Rectal smooth muscle tissue (tissue), 1 donor: ENCODE results near the gene LRMDA.

ENCODE experiments used
- H3K27ac ChIP-seq: one replicate; pipeline ENCODE4 v1.7.0; 2013; ENCODE audit warnings: low read depth, low read length, inconsistent platforms
- H3K27me3 ChIP-seq: one replicate; pipeline ENCODE4 v1.7.0; 2013; ENCODE audit warnings: low read length; ENCODE audit not compliant: control insufficient read depth, insufficient read depth
- H3K36me3 ChIP-seq: one replicate; pipeline ENCODE4 v1.7.0; 2013; ENCODE audit warnings: low read length; ENCODE audit not compliant: control insufficient read depth, insufficient read depth
- H3K4me1 ChIP-seq: one replicate; pipeline ENCODE4 v1.7.0; 2013; ENCODE audit warnings: low read length; ENCODE audit not compliant: control insufficient read depth, insufficient read depth
- H3K4me3 ChIP-seq: one replicate; pipeline ENCODE4 v1.7.0; 2013; ENCODE audit warnings: low read length
- H3K9ac ChIP-seq: one replicate; pipeline ENCODE4 v1.7.0; 2013; ENCODE audit warnings: low read length

LRMDA gene

DNA sequence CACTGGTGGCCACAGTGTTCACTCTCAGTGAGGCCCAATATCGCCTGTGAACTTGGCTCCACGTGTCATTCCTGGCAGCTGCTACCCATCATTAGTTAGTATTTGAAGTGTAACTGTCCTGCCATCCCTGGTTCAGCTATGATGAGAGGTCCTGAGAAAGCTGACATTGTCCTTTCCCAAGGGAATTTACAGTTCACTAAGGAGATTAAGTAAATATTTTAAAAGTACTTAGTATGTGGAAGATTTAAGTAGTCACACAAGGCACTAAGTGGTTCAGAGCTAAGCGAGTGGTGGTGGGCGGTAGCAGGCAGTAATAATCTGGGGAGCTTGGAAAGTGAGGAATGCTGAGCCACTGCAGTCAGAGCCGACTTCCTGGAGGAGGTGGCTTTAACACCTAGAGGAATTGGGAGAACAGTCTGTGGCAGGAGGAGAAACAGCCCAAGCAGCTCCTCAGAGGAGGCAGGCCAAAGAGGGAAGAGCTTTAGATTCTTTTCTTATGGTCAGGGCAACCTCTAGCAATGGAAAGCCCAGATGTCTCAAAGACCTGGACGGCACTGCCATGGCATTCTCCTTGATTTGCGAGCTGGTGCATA lies 519.7 kb downstream of the LRMDA start:
- Histone ChIP-seq H3K4me1 (no peaks in the 10 kb centered on the region), H3K27ac (no peak overlapping the region), H3K36me3 (no peaks in the 10 kb centered on the region), H3K9ac (no peak overlapping the region), H3K4me3 (no peak overlapping the region), H3K27me3 (no peaks in the 10 kb centered on the region)

DNA sequence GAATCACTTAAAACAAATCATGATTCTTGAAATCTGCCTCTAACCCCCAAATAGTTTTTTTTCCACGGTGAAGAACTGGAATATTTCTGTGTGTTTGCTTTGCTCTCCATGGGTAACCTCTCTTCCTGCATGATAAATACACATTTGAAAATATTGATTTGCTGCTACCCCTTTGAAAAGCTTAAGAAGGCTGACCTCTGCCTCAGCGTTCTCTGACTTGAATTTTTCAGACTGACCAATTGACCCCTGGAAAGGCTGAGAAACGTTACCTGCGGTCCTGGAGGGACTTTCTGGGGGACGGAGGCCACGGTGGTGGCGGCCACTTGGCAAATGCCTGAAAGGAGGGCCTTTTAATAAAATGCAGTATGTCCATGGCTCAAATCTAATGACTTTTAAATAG lies 520.2 kb downstream of the LRMDA start:
- Histone ChIP-seq H3K9ac (no peak overlapping the region), H3K4me1 (no peaks in the 10 kb centered on the region), H3K4me3 (no peak overlapping the region), H3K27ac (no peak overlapping the region), H3K27me3 (no peaks in the 10 kb centered on the region), H3K36me3 (no peaks in the 10 kb centered on the region)

- H3K4me1 ChIP-seq = no peaks in the 10 kb centered on the region
Measured at GRCh38 chr10:75952093-75952492, 520.7 kb downstream of the LRMDA start.

GRCh38 chr10:75954486-75954885 lies 523.1 kb downstream of the LRMDA start:
- H3K9ac ChIP-seq = no peak overlapping the region
- H3K4me3 ChIP-seq = no peak overlapping the region
- H3K36me3 ChIP-seq = no peaks in the 10 kb centered on the region
- H3K27ac ChIP-seq = no peak overlapping the region
- no peaks in the 10 kb centered on the region for H3K4me1 ChIP-seq
- no peaks in the 10 kb centered on the region for H3K27me3 ChIP-seq

More at GRCh38 chr10:75952093-75952492, 520.7 kb downstream of the LRMDA start:
- H3K27me3 ChIP-seq = no peaks in the 10 kb centered on the region
- no peak overlapping the region for H3K27ac ChIP-seq
- no peak overlapping the region for H3K9ac ChIP-seq
- no peak overlapping the region for H3K4me3 ChIP-seq
- H3K36me3 ChIP-seq = no peaks in the 10 kb centered on the region

- Histone ChIP-seq H3K27me3 (no peaks in the 10 kb centered on the region), H3K4me1 (no peaks in the 10 kb centered on the region), H3K27ac (no peak overlapping the region), H3K4me3 (no peak overlapping the region), H3K9ac (no peak overlapping the region), H3K36me3 (no peaks in the 10 kb centered on the region)
Measured at GRCh38 chr10:75955973-75956502, 524.6 kb downstream of the LRMDA start.

DNA sequence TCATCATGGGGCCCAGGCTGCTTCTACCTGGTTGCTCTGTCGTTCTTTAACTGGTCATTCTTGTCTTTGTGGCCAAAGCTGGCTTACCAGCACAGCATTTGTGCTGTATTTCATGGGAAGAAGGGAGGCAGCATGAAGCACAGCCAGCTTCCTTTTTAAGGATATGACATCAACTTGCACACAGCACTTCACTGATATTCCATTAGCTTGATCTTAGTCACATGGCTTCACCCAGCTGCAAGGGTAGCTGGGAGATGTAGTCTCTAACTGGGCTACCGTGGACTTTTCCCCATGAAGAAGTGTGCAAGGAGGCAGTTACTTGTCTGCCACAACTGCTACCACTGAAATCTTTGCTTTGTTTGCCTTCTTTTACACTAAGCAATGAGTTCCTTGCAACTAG lies 525.2 kb downstream of the LRMDA start:
- no peak overlapping the region for H3K27ac ChIP-seq
- H3K4me1 ChIP-seq = no peaks in the 10 kb centered on the region
- H3K27me3 ChIP-seq = no peaks in the 10 kb centered on the region
- no peak overlapping the region for H3K9ac ChIP-seq
- no peak overlapping the region for H3K4me3 ChIP-seq
- no peaks in the 10 kb centered on the region for H3K36me3 ChIP-seq

DNA sequence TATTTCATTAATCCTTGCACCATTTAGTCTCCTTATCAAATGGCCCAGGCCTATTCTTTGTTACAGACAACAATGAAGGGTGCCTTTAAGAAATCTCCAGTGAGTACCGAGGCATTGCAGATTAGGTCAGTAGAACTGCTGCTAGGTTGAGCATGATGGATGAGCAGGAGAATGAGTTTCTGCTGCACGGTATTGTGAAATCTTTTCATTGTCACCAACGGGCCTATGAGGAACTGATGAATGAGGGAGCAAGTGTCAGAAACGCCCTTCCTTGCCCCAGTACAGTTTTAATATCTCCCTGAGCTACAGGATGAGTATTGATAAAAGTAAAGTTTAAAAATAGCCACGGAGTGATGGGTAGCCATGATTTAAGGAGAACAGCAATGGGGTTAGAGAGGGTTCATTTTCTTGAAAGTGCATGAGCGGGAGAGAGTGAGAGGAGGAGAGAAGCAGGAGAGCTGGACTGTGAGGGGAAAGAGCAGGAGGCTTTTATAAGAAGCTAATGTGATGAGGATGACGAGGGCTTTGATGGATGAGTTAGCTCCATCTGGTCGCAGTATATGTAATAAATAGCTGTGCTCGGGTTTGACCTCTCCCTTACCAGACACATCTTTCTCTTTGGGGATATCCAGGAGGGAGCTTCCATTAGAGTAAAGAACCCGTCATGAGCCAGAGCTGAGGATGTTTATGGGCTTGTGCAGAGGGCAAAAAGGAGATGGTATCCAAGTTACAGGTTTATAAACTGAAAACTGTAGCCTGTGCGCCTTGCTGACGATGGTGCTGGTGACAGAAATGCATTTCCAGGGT lies 526.1 kb downstream of the LRMDA start:
- Histone ChIP-seq H3K27me3 (no peaks in the 10 kb centered on the region), H3K4me3 (no peak overlapping the region), H3K9ac (no peak overlapping the region), H3K4me1 (no peaks in the 10 kb centered on the region), H3K27ac (no peak overlapping the region), H3K36me3 (no peaks in the 10 kb centered on the region)

DNA sequence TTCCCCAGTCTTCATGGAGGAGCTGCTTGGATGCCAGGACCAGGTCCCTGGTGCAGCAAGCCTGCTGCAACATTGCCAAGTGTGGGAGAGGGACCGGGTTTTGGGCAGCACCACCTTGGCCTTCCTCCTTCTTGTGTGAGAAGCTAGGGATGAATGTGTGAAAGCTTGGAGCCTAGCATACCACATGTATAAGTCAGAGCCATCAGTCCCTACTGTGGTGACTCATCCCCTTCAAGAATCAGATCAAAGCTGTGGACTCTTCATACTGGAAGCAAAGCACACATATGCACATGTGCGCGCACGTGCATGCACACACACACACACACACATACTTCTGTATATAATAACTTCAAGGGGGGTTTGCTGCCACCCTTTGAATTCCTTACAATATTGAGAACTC lies 527.8 kb downstream of the LRMDA start:
- Histone ChIP-seq H3K4me1 (no peaks in the 10 kb centered on the region), H3K27ac (no peak overlapping the region), H3K4me3 (no peak overlapping the region), H3K36me3 (no peaks in the 10 kb centered on the region), H3K27me3 (no peaks in the 10 kb centered on the region), H3K9ac (no peak overlapping the region)

- H3K27ac ChIP-seq = no peak overlapping the region
- no peak overlapping the region for H3K9ac ChIP-seq
- no peaks in the 10 kb centered on the region for H3K36me3 ChIP-seq
- no peak overlapping the region for H3K4me3 ChIP-seq
- H3K4me1 ChIP-seq = no peaks in the 10 kb centered on the region
- H3K27me3 ChIP-seq = no peaks in the 10 kb centered on the region
Measured at GRCh38 chr10:75959912-75960311, 528.5 kb downstream of the LRMDA start.

GRCh38 chr10:75962395-75963061 lies 531.1 kb downstream of the LRMDA start:
- Histone ChIP-seq H3K4me3 (no peak overlapping the region), H3K36me3 (no peaks in the 10 kb centered on the region), H3K4me1 (no peaks in the 10 kb centered on the region), H3K27ac (no peak overlapping the region), H3K9ac (no peak overlapping the region), H3K27me3 (no peaks in the 10 kb centered on the region)

GRCh38 chr10:75967491-75967890 lies 536.1 kb downstream of the LRMDA start:
- H3K4me3 ChIP-seq = no peak overlapping the region
- H3K27ac ChIP-seq = no peak overlapping the region
- no peaks in the 10 kb centered on the region for H3K36me3 ChIP-seq
- no peaks in the 10 kb centered on the region for H3K27me3 ChIP-seq
- H3K9ac ChIP-seq = no peak overlapping the region
- H3K4me1 ChIP-seq = no peaks in the 10 kb centered on the region

DNA sequence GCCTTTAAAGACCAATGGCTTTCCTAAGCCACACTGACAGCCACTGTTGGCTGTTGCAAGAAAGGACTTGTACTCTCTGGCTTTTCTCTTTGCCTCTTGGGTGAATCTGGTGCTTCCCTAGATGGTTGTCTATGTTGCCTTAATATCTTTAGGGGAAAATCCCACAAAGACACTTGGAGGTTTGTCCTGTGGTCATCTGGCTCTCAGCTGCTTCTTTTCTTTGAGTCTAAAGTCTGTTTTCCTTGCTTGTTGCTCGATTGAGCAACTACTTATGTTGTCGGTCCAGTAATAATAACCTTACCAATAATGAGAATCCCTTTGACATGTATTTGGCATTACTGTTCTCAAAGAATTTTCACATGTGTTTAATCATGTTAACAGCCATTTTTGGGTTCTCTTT lies 537.6 kb downstream of the LRMDA start:
- Histone ChIP-seq H3K4me3 (no peak overlapping the region), H3K4me1 (peaks cover 2% of the 10 kb centered on the region), H3K27me3 (no peaks in the 10 kb centered on the region), H3K36me3 (no peaks in the 10 kb centered on the region), H3K27ac (no peak overlapping the region), H3K9ac (no peak overlapping the region)
